Fibroblast of skin of right quadriceps (primary cell): ENCODE measurements around the gene CFAP65.

Experiments used
- DNase-seq: peaks from one replicate; pipeline ENCODE4 v3.0.0-alpha.2; 2013

CFAP65 gene

DNA sequence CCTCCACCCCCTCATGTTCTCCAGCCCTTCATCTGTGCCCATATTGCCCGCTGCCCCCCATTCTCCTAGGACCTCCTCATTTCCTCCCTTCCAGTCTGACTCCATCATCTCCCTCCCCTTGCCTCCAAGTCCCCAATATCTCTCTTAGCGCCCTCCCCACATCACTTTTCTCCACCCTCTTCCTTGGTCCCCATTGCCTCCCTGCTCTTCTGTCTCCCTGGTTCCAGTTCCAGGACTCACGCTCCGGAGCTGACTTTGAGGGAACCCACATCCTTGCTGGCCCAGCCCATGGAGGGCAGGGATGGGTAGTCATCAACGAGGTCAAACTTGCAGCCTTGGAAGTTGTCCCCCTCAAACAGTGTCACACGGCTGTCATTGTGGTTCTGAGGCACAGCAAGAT lies 50.7 kb downstream of the CFAP65 start:
- DNase-seq: no peak

- no peak for DNase-seq
Measured at GRCh38 chr2:218990052-218990451, 51.3 kb downstream of the CFAP65 start.

DNA sequence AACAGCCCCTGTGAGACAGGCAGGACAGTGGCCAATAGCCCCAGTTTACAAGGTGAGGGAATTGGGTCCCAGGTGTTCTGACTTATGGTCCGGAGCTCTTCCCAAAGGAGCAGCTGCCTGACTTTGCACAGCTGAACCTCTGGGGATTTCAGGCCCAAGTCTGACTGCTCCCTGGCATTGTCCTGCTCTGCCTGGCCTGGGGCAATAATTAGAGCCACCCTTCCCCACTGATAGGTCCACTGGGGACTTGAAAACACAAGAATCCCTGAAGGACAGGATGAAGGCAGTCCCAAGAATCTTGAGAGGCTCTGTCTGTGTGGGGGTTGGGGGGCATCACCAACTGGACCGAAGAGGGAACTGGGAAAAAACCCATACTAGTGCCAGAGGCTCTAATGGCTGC lies 52.7 kb downstream of the CFAP65 start:
- no peak for DNase-seq

DNA sequence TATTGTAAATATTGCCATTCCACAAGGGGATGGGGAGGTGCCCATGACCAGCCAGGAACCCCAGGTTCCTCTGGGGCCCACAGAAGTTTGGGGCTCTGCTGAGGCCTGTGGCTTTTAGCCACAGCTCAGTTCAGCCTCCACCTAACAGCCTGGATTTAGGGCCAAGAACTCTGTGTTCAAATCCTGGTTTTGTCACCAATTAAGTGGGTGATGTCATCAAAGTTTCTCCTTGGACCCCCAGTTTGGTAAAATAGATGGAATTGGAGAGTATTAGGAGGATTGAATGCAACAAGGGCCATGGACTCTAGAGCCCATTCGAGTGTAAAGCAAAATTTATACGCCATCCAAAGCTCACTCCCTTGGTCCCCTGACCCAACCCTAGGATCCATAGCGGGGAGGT lies 53.2 kb downstream of the CFAP65 start:
- no peak for DNase-seq

GRCh38 chr2:218986148-218986761 lies 55.1 kb downstream of the CFAP65 start:
- no peak for DNase-seq

GRCh38 chr2:218985325-218986091 lies 55.8 kb downstream of the CFAP65 start:
- no peak for DNase-seq

GRCh38 chr2:218985021-218985324 lies 56.3 kb downstream of the CFAP65 start, which contains the start of gene FEV:
TSS of gene FEV (minus strand) at chr2:218985184. CDS start at chr2:218985075, 109 bp downstream.
- no peak for DNase-seq

DNA sequence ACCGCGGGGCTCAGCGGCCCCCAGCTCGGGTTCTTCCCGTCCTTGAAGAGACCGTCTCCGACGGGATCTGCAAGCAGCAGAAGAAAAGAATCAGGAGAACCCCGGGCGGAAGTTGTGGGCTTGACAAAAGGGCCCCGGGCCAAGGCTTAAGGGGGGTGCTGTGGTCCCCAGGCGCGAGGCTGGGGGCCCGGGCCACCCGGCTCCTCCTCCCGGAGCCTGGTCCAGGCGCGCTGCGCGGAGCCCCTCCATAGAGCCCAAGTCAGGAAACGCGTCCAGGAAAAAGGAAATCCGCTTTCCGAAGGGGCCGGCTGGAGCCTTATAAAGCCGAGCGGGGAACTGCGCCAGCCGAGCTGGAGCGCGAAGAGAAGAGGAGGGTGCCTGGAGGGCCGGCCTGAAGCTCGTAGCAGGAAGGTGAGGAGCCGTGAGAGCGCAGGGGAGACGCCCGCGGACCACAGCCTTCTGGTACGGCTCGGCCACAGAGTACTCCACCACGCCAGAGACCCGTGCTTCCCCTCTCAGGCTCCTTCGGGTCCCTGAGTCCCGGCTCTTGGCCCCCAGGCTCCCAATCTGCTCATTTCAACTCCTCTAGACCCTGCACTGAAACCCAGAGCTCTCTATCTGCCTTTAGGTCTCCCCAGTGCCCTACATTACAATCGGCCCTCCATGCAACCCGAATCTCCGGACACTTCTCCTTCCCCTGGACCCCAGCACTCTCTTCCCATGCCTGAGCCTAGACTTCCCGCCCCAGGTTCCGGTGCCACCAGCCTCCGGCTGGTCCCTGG lies 56.9 kb downstream of the CFAP65 start:
- DNase-seq: no peak

DNA sequence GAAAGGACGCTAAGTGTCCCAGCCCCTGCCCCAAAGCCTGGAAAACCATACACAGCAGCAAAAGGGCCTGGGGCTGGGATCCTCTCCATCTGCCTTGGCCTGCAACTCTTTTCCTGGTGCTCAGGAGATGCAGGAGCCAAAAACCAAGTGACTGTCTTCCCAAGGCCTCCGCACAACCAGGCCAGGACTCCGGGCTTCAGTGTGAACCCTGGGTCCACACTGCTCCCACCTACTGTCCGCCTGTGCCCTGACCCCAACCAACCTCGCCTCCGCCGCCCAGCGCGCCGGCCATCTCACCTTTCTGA lies 57.4 kb downstream of the CFAP65 start:
- DNase-seq: no peak

GRCh38 chr2:218983263-218983933 lies 57.9 kb downstream of the CFAP65 start:
- no peak for DNase-seq

DNA sequence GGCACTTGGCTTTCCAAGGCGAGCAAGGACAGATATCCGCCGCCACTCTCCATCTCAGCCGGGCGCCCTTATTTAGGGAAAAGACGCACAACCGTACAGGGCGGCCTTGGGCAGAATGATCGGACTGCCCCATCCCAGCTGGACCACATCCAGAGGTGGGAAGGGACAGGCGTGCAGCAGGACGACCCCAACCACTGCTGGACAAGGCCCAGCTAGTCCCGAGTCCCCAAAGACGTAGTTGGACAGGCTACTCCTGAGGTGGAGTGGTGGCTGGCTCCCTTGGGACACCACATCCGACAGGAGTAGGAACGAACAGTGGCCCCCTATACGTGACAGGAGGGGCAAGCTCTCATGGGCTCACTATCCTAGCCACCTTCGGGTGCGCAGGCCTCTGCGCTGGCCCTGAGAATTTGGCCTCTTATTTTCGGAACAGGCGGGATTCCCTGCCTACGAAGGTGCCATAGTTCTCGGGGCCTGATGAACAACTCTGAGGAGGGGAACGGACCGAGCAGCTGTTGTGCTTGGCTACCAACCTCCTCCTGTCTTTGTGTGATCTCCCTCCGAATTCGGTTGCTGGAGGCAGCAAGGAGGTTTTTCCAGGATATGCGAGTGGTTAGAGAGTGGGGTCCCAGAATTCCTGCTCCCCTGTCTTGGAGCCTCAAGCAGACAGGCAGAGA lies 58.6 kb downstream of the CFAP65 start:
- no peak for DNase-seq

GRCh38 chr2:218981881-218982585 lies 59.3 kb downstream of the CFAP65 start:
- no peak for DNase-seq

DNA sequence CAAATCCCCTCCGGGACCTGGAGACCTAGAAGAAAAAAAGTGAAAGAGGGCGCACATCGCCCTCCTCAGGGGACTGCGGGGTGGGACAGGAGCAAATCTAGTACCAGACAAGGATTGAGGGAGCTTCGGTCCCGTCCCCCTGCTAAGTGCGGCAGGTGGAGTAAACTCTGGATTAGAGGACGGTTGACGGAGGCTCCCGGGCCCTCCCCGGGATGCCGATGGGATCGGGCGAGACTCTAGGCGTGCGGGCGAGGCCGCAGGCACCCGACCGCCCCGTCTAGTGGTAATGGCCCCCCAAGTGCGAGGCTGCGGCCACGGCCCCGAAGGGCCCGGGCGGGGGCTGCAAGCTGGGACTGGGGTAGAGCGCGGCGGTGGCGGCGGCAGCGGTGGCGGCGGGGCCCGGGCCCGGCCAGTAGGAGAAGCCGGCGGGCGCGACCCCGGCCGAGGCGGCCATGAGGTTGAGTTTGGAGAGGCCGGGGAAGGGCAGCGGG lies 59.9 kb downstream of the CFAP65 start:
- DNase-seq: no peak

- no peak for DNase-seq
Measured at GRCh38 chr2:218980735-218981389, 60.5 kb downstream of the CFAP65 start.

GRCh38 chr2:218979846-218980734 lies 61.2 kb downstream of the CFAP65 start:
- DNase-seq: peak; percentile 63

DNA sequence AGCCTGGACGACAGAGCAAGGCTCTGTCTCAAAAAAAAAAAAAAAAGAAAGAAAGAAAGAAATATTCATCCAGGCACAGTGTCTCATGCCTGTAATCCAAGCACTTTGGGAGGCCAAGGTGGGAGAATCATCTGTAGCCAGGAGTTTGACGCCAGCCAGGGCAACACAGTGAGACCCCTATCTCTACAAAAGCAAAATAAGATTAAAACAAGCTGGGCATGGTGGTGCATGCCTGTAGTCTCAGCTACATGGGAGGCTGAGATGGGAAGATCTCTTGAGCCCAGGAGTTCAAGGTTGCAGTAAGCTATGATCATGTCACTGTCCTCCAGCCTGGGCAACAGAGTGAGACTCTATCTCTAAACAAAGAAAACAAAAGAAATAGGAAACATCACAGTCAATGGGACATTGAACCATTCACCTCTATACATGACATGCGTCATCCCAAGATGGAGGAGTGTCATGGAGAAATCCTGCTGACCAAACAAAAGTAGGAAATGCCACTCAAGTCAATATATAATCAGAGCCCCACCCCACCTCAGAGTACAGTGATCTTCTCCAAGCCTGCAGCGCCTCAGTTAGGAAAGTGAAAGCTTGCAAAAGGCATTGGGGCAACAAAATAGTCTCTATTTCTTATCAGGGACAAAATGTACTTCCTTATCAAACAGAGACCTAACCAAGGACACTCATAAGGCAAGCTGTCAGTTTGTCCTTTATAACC lies 66.1 kb downstream of the CFAP65 start:
- DNase-seq: no peak

GRCh38 chr2:218970894-218971293 lies 70.4 kb downstream of the CFAP65 start:
- DNase-seq: no peak

DNA sequence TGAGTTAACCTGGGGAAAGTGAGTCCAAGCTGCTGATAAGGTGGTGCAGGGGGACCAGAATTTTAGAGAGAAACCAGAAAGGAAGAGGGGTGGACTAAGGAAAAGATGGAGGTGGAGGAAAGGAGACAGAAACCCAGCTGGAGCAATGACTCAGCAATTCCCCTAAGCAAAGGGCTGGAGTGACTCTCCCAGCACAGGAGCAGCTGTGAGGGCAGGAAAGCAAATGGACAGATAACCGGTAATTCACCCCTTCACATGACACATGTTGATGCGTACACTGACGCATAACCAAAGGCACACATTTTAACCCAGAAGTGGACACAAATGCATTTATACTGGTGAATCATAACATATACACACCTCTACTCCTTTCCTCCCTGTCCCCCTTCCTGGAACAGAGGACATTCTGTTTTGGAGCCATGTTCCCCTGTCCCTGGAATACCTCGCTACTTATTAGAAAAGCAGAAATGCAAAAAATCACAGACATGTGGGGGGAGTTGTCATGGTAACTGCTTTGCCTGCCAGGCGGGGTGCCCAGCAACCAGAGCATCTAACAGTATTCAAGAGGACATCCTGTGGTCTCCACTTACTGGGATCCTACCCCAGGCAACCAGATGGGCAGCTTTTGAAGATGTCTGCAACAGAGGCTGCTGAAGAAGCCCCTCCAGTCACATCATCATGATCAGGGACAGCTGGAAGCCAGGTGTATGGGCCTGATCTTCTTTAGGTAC lies 77.1 kb downstream of the CFAP65 start:
- DNase-seq: peak; percentile 34

DNA sequence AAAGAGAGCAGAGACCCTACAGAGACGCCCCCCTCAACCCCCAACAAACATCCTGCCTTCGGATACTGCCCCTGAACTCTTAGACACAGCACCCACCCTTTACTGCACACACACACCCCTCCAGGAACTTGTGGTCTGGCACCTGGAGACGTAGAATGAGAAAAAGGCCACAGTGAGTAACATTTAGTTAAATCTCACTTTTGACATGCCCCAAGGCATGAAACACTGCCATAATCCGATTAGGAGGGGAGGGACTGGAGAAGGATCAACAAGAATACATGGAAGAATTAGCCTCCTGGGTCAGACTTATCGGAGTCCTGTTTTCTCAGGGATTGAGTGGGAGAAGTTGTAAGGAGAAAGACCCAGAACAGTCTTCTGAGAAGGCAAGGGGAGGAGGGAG lies 77.7 kb downstream of the CFAP65 start:
- DNase-seq: no peak
